NCI-H345 treated with DMSO at 0.1 percent for 48 hours (cell line): ENCODE data around the gene EPO.

Source experiments
- DNase-seq: peaks from one replicate; lab custom pipeline; 2025; ENCODE audit not compliant: unreplicated experiment; lab: John Stamatoyannopoulos, UW

The EPO gene

GRCh38 chr7:100720279-100720670 lies at the start of gene EPO:
Gene EPO, plus strand, starts transcription at chr7:100720468. Its CDS starts 513 bp downstream, at chr7:100720981.
- no peak for DNase-seq

- no peak for DNase-seq
Observed at GRCh38 chr7:100671353-100672327, 48.6 kb upstream of the EPO start.

- DNase-seq = peak; percentile 95
Observed at GRCh38 chr7:100673302-100673941, 46.8 kb upstream of the EPO start, which contains the start of gene GNB2. Gene GNB2, plus strand, starts transcription at chr7:100673740. Its CDS starts 2,526 bp downstream, at chr7:100676266.

GRCh38 chr7:100673942-100674410 lies 46.3 kb upstream of the EPO start:
- DNase-seq = no peak

- no peak for DNase-seq
Observed at GRCh38 chr7:100674411-100675104, 45.7 kb upstream of the EPO start.

- no peak for DNase-seq
Observed at GRCh38 chr7:100675105-100675451, 45.2 kb upstream of the EPO start.

- no peak for DNase-seq
Observed at GRCh38 chr7:100675581-100676350, 44.5 kb upstream of the EPO start.

- DNase-seq = no peak
Observed at GRCh38 chr7:100676501-100677306, 43.6 kb upstream of the EPO start.

- DNase-seq = no peak
Observed at GRCh38 chr7:100677308-100678267, 42.7 kb upstream of the EPO start.

- DNase-seq = no peak
Observed at GRCh38 chr7:100678291-100678984, 41.8 kb upstream of the EPO start.

- no peak for DNase-seq
Observed at GRCh38 chr7:100679129-100679926, 40.9 kb upstream of the EPO start.

- DNase-seq = no peak
Observed at GRCh38 chr7:100679927-100680575, 40.2 kb upstream of the EPO start.

GRCh38 chr7:100680576-100681271 lies 39.5 kb upstream of the EPO start:
- no peak for DNase-seq

GRCh38 chr7:100681491-100682227 lies 38.6 kb upstream of the EPO start:
- no peak for DNase-seq

- DNase-seq = no peak
Observed at GRCh38 chr7:100682228-100682741, 38.0 kb upstream of the EPO start.
